Hepatocyte (in vitro differentiated cells): Measurements from ENCODE around the gene CATSPERD. TPM values are rescaled to one million over a fixed set of nuclear protein-coding genes. Genes with fewer than 3 reads are reported as not detected.

ENCODE experiments used
- DNase-seq: peaks from one replicate; pipeline ENCODE4 v3.0.0-alpha.2; 2016; ENCODE audit warnings: low spot score
- H2AFZ ChIP-seq: fragments of 200-600 bp; sonication (generic); 2 replicates; pipeline ENCODE4 v1.6.0; 2016; ENCODE audit warnings: antibody characterized with exemption, mild to moderate bottlenecking
- H3K27ac ChIP-seq: fragments of 200-600 bp; sonication (generic); 2 replicates; pipeline ENCODE4 v1.5.1; 2016; ENCODE audit warnings: mild to moderate bottlenecking
- H3K27me3 ChIP-seq: fragments of 200-600 bp; sonication (generic); 2 replicates; pipeline ENCODE4 v1.6.1; 2016
- H3K36me3 ChIP-seq: fragments of 200-600 bp; sonication (generic); replicated peaks from 2 replicates; pipeline ENCODE4 v1.5.1; 2016; ENCODE audit warnings: low read depth; ENCODE audit not compliant: insufficient read depth
- H3K4me1 ChIP-seq: fragments of 200-600 bp; sonication (generic); 2 replicates; pipeline ENCODE4 v1.5.1; 2016; ENCODE audit warnings: mild to moderate bottlenecking, moderate library complexity; ENCODE audit not compliant: insufficient read depth
- H3K4me2 ChIP-seq: fragments of 200-600 bp; sonication (generic); 2 replicates; pipeline ENCODE4 v1.6.0; 2016
- H3K4me3 ChIP-seq: fragments of 200-600 bp; sonication (generic); 2 replicates; pipeline ENCODE4 v1.5.1; 2016; ENCODE audit warnings: mild to moderate bottlenecking
- H3K79me2 ChIP-seq: fragments of 200-600 bp; sonication (generic); 2 replicates; pipeline ENCODE4 v1.6.0; 2017; ENCODE audit warnings: mild to moderate bottlenecking
- H3K9me2 ChIP-seq: fragments of 200-600 bp; sonication (generic); replicated peaks from 2 replicates; pipeline ENCODE4 v1.6.0; 2017; ENCODE audit warnings: mild to moderate bottlenecking; ENCODE audit not compliant: insufficient read depth
- H3K9me3 ChIP-seq: fragments of 200-600 bp; sonication (generic); 2 replicates; pipeline ENCODE4 v1.5.1; 2016; ENCODE audit warnings: low read depth, mild to moderate bottlenecking
- H4K20me1 ChIP-seq: fragments of 200-600 bp; sonication (generic); 2 replicates; pipeline ENCODE4 v1.6.0; 2016; ENCODE audit warnings: mild to moderate bottlenecking; ENCODE audit not compliant: insufficient read depth, poor library complexity, severe bottlenecking
- EZH2 ChIP-seq: fragments of 200-600 bp; sonication (generic); IDR thresholded peaks from 2 replicates; pipeline ENCODE4 v1.6.1; 2016; ENCODE audit warnings: antibody characterized with exemption, mild to moderate bottlenecking, borderline replicate concordance
- EZH2phosphoT487 ChIP-seq: fragments of 200-600 bp; sonication (generic); IDR thresholded peaks from one replicate; pipeline ENCODE4 v1.6.1; 2018; ENCODE audit warnings: antibody characterized with exemption, mild to moderate bottlenecking, low read depth, moderate library complexity; ENCODE audit not compliant: unreplicated experiment, severe bottlenecking
- WGBS: methylation state at CpG from one replicate; pipeline ENCODE4 v1.1.6; 2016; ENCODE audit warnings: low lambda C conversion rate; ENCODE audit errors: missing lambda C conversion rate; 5-methylcytosine and 5-hydroxymethylcytosine counted together
- polyA plus RNA-seq: library from polyadenylated mRNA; unstranded; fragments of >200 nt; fragmentation: Nextera tagmentation; extraction: Ambion mirVana; gene quantifications from 2 replicates; pipeline ENCODE4 v1.2.1, GENCODE V29; 2016
- total RNA-seq: library from RNA; depleted of rRNA; stranded (reverse); fragments of >200 nt; gene quantifications from 2 replicates; pipeline ENCODE4 v1.2.3, GENCODE V29; 2014
- TF ChIP-seq, protein P1 (sequence below): fragments of 200-600 bp; sonication (generic); IDR thresholded peaks from 2 replicates; pipeline ENCODE4 v1.5.1; 2016; ENCODE audit warnings: antibody characterized with exemption, mild to moderate bottlenecking; ENCODE audit not compliant: poor library complexity

Gene CATSPERD
- total and polyA plus RNA-seq, 2 experiments from 2014 or later: not detected

- no peak overlapping the region for H3K27ac ChIP-seq
- TF ChIP-seq EZH2phosphoT487 (no peak), EZH2 (no peak)
- TF ChIP-seq, protein P1, sequence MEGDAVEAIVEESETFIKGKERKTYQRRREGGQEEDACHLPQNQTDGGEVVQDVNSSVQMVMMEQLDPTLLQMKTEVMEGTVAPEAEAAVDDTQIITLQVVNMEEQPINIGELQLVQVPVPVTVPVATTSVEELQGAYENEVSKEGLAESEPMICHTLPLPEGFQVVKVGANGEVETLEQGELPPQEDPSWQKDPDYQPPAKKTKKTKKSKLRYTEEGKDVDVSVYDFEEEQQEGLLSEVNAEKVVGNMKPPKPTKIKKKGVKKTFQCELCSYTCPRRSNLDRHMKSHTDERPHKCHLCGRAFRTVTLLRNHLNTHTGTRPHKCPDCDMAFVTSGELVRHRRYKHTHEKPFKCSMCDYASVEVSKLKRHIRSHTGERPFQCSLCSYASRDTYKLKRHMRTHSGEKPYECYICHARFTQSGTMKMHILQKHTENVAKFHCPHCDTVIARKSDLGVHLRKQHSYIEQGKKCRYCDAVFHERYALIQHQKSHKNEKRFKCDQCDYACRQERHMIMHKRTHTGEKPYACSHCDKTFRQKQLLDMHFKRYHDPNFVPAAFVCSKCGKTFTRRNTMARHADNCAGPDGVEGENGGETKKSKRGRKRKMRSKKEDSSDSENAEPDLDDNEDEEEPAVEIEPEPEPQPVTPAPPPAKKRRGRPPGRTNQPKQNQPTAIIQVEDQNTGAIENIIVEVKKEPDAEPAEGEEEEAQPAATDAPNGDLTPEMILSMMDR: no peak
- no peaks in the 10 kb centered on the region for H3K9me3 ChIP-seq
- H2AFZ ChIP-seq: no peak overlapping the region
- no peak overlapping the region for H3K4me3 ChIP-seq
- H3K36me3 ChIP-seq: no peaks in the 10 kb centered on the region
- DNase-seq: peak; percentile 5
- H3K4me2 ChIP-seq: no peak overlapping the region
- H4K20me1 ChIP-seq: no peaks in the 10 kb centered on the region
- H3K79me2 ChIP-seq: no peaks in the 10 kb centered on the region
- 79% methylated on average over 16 of the region's 17 CpGs for WGBS
- no peaks in the 10 kb centered on the region for H3K9me2 ChIP-seq
- no peaks in the 10 kb centered on the region for H3K27me3 ChIP-seq
- peaks cover 21% of the 10 kb centered on the region for H3K4me1 ChIP-seq
Measured at GRCh38 chr19:5800361-5801270, 80.2 kb downstream of the CATSPERD start.

DNA sequence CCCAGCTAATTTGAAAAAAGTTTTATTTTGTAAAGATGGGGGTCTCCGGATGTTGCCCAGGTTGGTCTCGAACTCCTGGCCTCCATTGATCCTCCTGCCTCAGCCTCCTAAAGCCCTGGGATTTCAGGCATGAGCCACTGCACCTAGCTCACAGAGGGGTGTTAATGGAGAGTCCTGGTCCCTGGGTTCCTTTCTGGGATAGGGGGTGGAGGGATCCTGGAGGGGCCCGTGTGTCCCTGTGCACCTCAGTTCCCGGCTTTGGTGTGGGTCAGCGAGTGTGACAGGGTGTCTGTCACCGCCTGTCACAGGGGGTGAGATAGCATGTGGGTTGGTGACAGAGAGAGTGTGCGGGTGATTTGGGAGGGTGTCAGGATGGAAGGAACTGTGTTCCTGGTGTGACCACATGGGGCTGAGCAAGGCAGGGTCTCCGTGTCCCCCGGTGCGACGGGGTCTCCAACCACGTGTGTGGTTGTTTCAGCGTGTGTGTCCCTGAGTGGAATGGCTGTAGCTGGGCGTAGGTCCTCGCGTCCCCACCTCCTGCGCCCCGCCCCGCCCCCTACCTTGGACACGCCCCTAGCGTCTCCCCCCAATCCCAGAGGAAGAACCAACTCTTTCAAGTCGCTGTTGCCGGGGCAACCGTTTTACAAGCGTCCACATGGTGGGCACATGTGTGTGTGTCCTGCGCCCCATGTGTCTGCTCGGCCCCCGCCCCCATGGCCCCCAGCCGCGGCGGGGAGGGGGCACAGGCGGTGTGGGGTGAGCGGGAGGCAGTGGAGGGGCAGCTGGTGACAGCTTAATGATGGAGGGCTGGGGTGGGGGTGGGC lies 81.6 kb downstream of the CATSPERD start:
- Histone ChIP-seq H2AFZ (no peak overlapping the region), H3K79me2 (no peaks in the 10 kb centered on the region), H3K9me2 (no peaks in the 10 kb centered on the region), H3K9me3 (no peaks in the 10 kb centered on the region), H3K36me3 (no peaks in the 10 kb centered on the region), H3K4me1 (peaks cover 21% of the 10 kb centered on the region), H3K27me3 (no peaks in the 10 kb centered on the region), H3K4me2 (peak overlapping the region; percentile 58), H3K4me3 (no peak overlapping the region), H3K27ac (no peak overlapping the region), H4K20me1 (no peaks in the 10 kb centered on the region)
- 30% methylated on average over 20 of the region's 33 CpGs for WGBS
- TF ChIP-seq, protein P1: no peak
- peak; percentile 80 for DNase-seq

- H3K9me2 ChIP-seq: no peaks in the 10 kb centered on the region
- TF ChIP-seq EZH2phosphoT487 (no peak), EZH2 (no peak)
- TF ChIP-seq, protein P1: no peak
- peak overlapping the region; percentile 91 for H3K4me2 ChIP-seq
- H3K79me2 ChIP-seq: no peaks in the 10 kb centered on the region
- peaks cover 21% of the 10 kb centered on the region for H3K4me1 ChIP-seq
- 15% methylated on average over 8 of the region's 8 CpGs for WGBS
- no peak for DNase-seq
- H3K27me3 ChIP-seq: no peaks in the 10 kb centered on the region
- no peaks in the 10 kb centered on the region for H3K9me3 ChIP-seq
- no peaks in the 10 kb centered on the region for H4K20me1 ChIP-seq
- H3K36me3 ChIP-seq: no peaks in the 10 kb centered on the region
- no peak overlapping the region for H3K27ac ChIP-seq
- H2AFZ ChIP-seq: peak overlapping the region; percentile 59
- peak overlapping the region; percentile 24 for H3K4me3 ChIP-seq
Measured at GRCh38 chr19:5803441-5803751, 83.0 kb downstream of the CATSPERD start.
